OCI-LY7 (cell line): ENCODE measurements around the gene MAPK13. TPM values are rescaled to one million over a fixed set of nuclear protein-coding genes. Genes with fewer than 3 reads are reported as not detected.

Source experiments
- BruUV-seq: library from RNA; stranded (reverse); fragments of 400-500 nt; replicated peaks from 2 replicates; lab custom pipeline; 2021; lab: Mats Ljungman, UMichigan
- CTCF ChIA-PET: fragments of 300-600 bp; sonication (Branson Sonifier 250); formaldehyde crosslinking; loops from one replicate; lab custom pipeline; 2022; ENCODE audit warnings: antibody characterized with exemption; ENCODE audit not compliant: unreplicated experiment; lab: Charles Lee
- POLR2A ChIA-PET: fragments of 300-600 bp; sonication (Branson Sonifier 250); formaldehyde crosslinking; loops from one replicate; lab custom pipeline; 2022; ENCODE audit warnings: antibody characterized with exemption; lab: Charles Lee
- DNase-seq: peaks from one replicate; pipeline ENCODE4 v3.0.0-alpha.2; 2015; ENCODE audit warnings: low spot score
- H2AFZ ChIP-seq: fragments of 200-600 bp; sonication (generic), shearing (Covaris generic); 2 replicates; pipeline ENCODE4 v1.6.1; 2014; ENCODE audit warnings: mild to moderate bottlenecking, antibody characterized with exemption, low read length, moderate library complexity
- H3K27ac ChIP-seq: fragments of 200-600 bp; sonication (generic); 2 replicates; pipeline ENCODE4 v1.5.1; 2014; ENCODE audit warnings: mixed run types, low read depth, mild to moderate bottlenecking, moderate library complexity, low read length, inconsistent platforms; ENCODE audit not compliant: poor library complexity, severe bottlenecking
- H3K36me3 ChIP-seq: fragments of 200-600 bp; sonication (generic); 2 replicates; pipeline ENCODE4 v1.6.1; 2014; ENCODE audit warnings: mild to moderate bottlenecking, antibody characterized with exemption, low read length, moderate library complexity, mixed read lengths; ENCODE audit not compliant: insufficient read depth
- H3K4me1 ChIP-seq: fragments of 200-600 bp; sonication (generic); 2 replicates; pipeline ENCODE4 v1.5.1; 2014; ENCODE audit warnings: mild to moderate bottlenecking, low read length; ENCODE audit not compliant: insufficient read depth, poor library complexity, severe bottlenecking
- H3K4me2 ChIP-seq: fragments of 200-600 bp; sonication (generic); 2 replicates; pipeline ENCODE4 v1.6.1; 2014; ENCODE audit warnings: mild to moderate bottlenecking, low read length
- H3K4me3 ChIP-seq: fragments of 200-600 bp; sonication (generic); 2 replicates; pipeline ENCODE4 v1.5.1; 2014; ENCODE audit warnings: mild to moderate bottlenecking, low read depth, low read length; ENCODE audit not compliant: poor library complexity, severe bottlenecking
- H3K79me2 ChIP-seq: fragments of 200-600 bp; sonication (generic); 2 replicates; pipeline ENCODE4 v1.6.1; 2016; ENCODE audit warnings: low read depth, mild to moderate bottlenecking, low read length, moderate library complexity, mixed read lengths; ENCODE audit not compliant: insufficient read depth
- H3K9me2 ChIP-seq: fragments of 200-600 bp; sonication (generic); 2 replicates; pipeline ENCODE4 v1.6.1; 2016; ENCODE audit warnings: mild to moderate bottlenecking, low read length, mixed read lengths; ENCODE audit not compliant: insufficient read depth
- H3K9me3 ChIP-seq: fragments of 200-600 bp; sonication (generic); 2 replicates; pipeline ENCODE4 v1.6.1; 2014; ENCODE audit warnings: mild to moderate bottlenecking, mixed run types, low read length, mixed read lengths
- H4K20me1 ChIP-seq: fragments of 200-600 bp; sonication (generic); 2 replicates; pipeline ENCODE4 v1.6.1; 2014; ENCODE audit warnings: mild to moderate bottlenecking, antibody characterized with exemption, low read length, moderate library complexity, mixed read lengths; ENCODE audit not compliant: insufficient read depth
- EZH2phosphoT487 ChIP-seq: fragments of 200-600 bp; sonication (generic); IDR thresholded peaks from 2 replicates; pipeline ENCODE4 v1.6.1; 2018; ENCODE audit warnings: low read depth, borderline replicate concordance, mild to moderate bottlenecking, mixed run types, antibody characterized with exemption, low read length, moderate library complexity, mixed read lengths
- intact Hi-C: fragments of 100-400 bp; cut with micrococcal nuclease; formaldehyde crosslinking; loops from one replicate; pipeline ENCODE4 v1.10.0; 2022; ENCODE audit not compliant: unreplicated experiment
- total RNA-seq, 2 experiments: library from RNA; depleted of rRNA in 1 of 2; stranded (reverse); fragments of >200 nt in 1 of 2; shearing (Covaris generic) in 1 of 2; gene quantifications; 2 replicates each; pipeline ENCODE4 v1.2.3, GENCODE V29; 2014 to 2022
- TF ChIP-seq, protein P1 (sequence below): fragments of 200-600 bp; sonication (generic); conservative IDR thresholded peaks from 2 replicates; pipeline ENCODE4 v1.5.1; 2014; ENCODE audit warnings: mild to moderate bottlenecking, antibody characterized with exemption, low read length, moderate library complexity, mixed read lengths

Gene MAPK13
- total RNA-seq, 2 experiments from 2014 or later: 0.88 to 1.8 TPM

- H3K9me2 ChIP-seq: no peaks in the 10 kb centered on the region
- BruUV-seq: no TSS peak
- H3K4me3 ChIP-seq: no peak overlapping the region
- ChIA-PET POLR2A (interaction anchor here (1.1 to 1.9 kb wide), 3 partner anchors 11 to 14 kb away, joined by 3 to 9 read pairs (median 4); no protein-coding TSS in a partner anchor), CTCF (no interaction called here)
- no peak overlapping the region for H3K4me2 ChIP-seq
- H2AFZ ChIP-seq: peak overlapping the region; percentile 75; the same call in 1 of the 2 replicates
- H3K36me3 ChIP-seq: no peaks in the 10 kb centered on the region
- H3K9me3 ChIP-seq: no peaks in the 10 kb centered on the region
- intact Hi-C loops: no loop called here
- H4K20me1 ChIP-seq: no peaks in the 10 kb centered on the region
- no peak overlapping the region for H3K27ac ChIP-seq
- DNase-seq: no peak
- TF ChIP-seq EZH2phosphoT487: no peak
- TF ChIP-seq, protein P1, sequence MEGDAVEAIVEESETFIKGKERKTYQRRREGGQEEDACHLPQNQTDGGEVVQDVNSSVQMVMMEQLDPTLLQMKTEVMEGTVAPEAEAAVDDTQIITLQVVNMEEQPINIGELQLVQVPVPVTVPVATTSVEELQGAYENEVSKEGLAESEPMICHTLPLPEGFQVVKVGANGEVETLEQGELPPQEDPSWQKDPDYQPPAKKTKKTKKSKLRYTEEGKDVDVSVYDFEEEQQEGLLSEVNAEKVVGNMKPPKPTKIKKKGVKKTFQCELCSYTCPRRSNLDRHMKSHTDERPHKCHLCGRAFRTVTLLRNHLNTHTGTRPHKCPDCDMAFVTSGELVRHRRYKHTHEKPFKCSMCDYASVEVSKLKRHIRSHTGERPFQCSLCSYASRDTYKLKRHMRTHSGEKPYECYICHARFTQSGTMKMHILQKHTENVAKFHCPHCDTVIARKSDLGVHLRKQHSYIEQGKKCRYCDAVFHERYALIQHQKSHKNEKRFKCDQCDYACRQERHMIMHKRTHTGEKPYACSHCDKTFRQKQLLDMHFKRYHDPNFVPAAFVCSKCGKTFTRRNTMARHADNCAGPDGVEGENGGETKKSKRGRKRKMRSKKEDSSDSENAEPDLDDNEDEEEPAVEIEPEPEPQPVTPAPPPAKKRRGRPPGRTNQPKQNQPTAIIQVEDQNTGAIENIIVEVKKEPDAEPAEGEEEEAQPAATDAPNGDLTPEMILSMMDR: no peak
- H3K79me2 ChIP-seq: no peaks in the 10 kb centered on the region
- H3K4me1 ChIP-seq: peaks cover 32% of the 10 kb centered on the region
These were observed 2.1 kb downstream of the MAPK13 start for GRCh38 chr6:36132246-36132895.

DNA sequence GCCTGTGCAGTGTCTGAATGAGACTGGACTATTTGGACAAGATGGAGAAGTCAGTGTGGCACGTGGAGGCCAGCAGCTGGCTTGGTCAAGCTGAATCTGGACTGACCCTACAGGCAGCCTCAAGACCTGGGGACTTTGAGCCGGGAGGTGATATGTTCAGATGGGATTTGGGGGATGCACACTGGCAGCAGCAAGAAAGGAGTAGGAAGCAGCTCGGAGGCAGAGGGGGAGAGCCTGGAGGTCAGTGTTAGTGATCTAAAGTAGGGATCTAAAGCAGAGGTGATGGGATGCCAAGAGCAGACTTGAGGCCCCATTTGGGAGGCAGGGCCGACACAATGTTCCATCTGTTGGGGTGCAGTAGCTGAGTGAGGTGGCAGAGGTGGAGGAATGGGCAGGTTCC, 2.8 kb downstream of the MAPK13 start:
- TF ChIP-seq EZH2phosphoT487: no peak
- TF ChIP-seq, protein P1: no peak
- H3K79me2 ChIP-seq: no peaks in the 10 kb centered on the region
- POLR2A ChIA-PET: interaction anchor here (1.1 to 1.9 kb wide), 2 partner anchors 12 to 13 kb away, joined by 3 to 4 read pairs; no protein-coding TSS in a partner anchor
- peaks cover 32% of the 10 kb centered on the region for H3K4me1 ChIP-seq
- H3K36me3 ChIP-seq: no peaks in the 10 kb centered on the region
- no peaks in the 10 kb centered on the region for H4K20me1 ChIP-seq
- H3K4me2 ChIP-seq: no peak overlapping the region
- H3K9me2 ChIP-seq: no peaks in the 10 kb centered on the region
- DNase-seq: no peak
- no TSS peak for BruUV-seq
- H3K27ac ChIP-seq: no peak overlapping the region
- CTCF ChIA-PET: no interaction called here
- H2AFZ ChIP-seq: no peak overlapping the region
- H3K4me3 ChIP-seq: no peak overlapping the region
- no peaks in the 10 kb centered on the region for H3K9me3 ChIP-seq
- intact Hi-C loops: no loop called here

- H3K4me2 ChIP-seq: no peak overlapping the region
- H3K79me2 ChIP-seq: no peaks in the 10 kb centered on the region
- no peak overlapping the region for H3K27ac ChIP-seq
- H3K9me3 ChIP-seq: no peaks in the 10 kb centered on the region
- no peak overlapping the region for H2AFZ ChIP-seq
- no peaks in the 10 kb centered on the region for H3K36me3 ChIP-seq
- POLR2A ChIA-PET: interaction anchor here (0.6 to 1.9 kb wide), 3 partner anchors 10 to 24 kb away, joined by 3 to 4 read pairs (median 4); no protein-coding TSS in a partner anchor
- no peaks in the 10 kb centered on the region for H3K9me2 ChIP-seq
- BruUV-seq: no TSS peak
- TF ChIP-seq, protein P1: no peak
- H3K4me1 ChIP-seq: peaks cover 32% of the 10 kb centered on the region
- no peak overlapping the region for H3K4me3 ChIP-seq
- CTCF ChIA-PET: no interaction called here
- no peak for DNase-seq
- no peaks in the 10 kb centered on the region for H4K20me1 ChIP-seq
- intact Hi-C loops: no loop called here
These were observed 3.6 kb downstream of the MAPK13 start for GRCh38 chr6:36133912-36134311.
